Measurements from ENCODE around the gene CD86.

DNA sequence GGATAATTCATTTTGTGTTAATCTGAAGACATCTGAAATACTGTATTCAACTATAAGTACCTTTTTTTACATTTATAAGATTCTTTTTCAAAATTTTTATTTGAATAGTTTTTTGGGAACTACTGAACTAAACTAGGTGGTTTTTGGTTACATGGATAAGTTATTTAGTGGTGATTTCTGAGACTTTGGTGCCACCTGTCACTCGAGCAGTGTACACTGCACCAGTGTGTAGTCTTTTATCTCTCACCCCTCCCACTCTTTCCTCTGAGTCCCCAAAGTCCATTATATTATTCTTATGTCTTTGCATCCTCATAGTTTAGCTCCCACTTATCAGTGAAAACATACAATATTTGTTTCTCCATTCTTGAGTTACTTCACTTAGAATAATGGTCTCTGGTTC, 57.6 kb downstream of the CD86 start:
- TF ChIP-seq, protein P1, sequence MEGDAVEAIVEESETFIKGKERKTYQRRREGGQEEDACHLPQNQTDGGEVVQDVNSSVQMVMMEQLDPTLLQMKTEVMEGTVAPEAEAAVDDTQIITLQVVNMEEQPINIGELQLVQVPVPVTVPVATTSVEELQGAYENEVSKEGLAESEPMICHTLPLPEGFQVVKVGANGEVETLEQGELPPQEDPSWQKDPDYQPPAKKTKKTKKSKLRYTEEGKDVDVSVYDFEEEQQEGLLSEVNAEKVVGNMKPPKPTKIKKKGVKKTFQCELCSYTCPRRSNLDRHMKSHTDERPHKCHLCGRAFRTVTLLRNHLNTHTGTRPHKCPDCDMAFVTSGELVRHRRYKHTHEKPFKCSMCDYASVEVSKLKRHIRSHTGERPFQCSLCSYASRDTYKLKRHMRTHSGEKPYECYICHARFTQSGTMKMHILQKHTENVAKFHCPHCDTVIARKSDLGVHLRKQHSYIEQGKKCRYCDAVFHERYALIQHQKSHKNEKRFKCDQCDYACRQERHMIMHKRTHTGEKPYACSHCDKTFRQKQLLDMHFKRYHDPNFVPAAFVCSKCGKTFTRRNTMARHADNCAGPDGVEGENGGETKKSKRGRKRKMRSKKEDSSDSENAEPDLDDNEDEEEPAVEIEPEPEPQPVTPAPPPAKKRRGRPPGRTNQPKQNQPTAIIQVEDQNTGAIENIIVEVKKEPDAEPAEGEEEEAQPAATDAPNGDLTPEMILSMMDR (IDR thresholded peaks at IDR 0.05; ENCODE audit: insufficient read depth, low read length, poor library complexity, severe bottlenecking) = no peak
- no peak for TF ChIP-seq EZH2phosphoT487 (conservative IDR thresholded peaks at IDR 0.05; ENCODE audit: low read length)
